NCI-H1092 treated with DMSO at 0.1 percent for 48 hours (cell line): ENCODE measurements around the gene MS4A15.
"Not testable (repeated sequence)": the region's sequence is repeated elsewhere in the genome, so short reads cannot be mapped to it uniquely, and the experiment has no call there.

ENCODE experiments used
- DNase-seq: peaks from one replicate; lab custom pipeline; 2025; lab: John Stamatoyannopoulos, UW

MS4A15 gene, protein sequence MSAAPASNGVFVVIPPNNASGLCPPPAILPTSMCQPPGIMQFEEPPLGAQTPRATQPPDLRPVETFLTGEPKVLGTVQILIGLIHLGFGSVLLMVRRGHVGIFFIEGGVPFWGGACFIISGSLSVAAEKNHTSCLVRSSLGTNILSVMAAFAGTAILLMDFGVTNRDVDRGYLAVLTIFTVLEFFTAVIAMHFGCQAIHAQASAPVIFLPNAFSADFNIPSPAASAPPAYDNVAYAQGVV

DNA sequence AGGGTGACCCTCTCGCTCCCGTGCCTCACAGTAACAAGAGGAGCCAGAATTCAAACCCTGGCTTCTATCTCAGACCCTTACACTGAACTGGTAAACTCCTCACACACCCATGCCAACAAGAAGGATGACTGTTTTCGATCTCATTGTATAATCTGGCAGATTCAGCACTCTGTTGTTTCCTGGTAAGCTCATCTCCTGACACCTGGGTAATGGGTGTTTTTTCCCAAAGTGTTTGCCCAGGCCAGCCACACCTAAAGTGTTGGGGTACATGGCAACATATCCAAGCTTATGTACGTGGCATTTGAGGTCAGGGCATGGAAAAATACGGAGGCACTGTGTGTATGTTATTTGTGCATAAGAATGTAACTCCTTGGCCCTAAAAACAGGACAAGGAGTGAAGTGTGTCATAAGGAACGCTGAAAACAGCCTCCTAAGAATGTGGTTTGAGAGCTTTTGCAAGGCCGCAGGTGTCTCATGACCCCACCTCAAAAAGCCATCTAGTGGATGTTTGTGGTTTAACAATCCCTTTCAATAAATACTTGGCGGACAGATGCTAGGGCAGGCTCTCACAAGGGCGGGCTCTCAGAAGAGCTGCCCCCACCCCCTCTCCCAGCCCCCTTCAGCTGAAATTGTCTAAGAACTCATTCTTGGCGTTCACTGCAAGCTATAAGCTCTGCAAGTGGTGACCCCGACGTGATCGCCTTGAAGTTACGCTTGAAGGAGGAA is at the start of gene MS4A15:
Gene MS4A15, plus strand, starts transcription at position 561 of the 726 bp plus-strand sequence. CDS start 6,867 bp downstream, outside the sequence.
- DNase-seq, result peak; percentile 25

DNA sequence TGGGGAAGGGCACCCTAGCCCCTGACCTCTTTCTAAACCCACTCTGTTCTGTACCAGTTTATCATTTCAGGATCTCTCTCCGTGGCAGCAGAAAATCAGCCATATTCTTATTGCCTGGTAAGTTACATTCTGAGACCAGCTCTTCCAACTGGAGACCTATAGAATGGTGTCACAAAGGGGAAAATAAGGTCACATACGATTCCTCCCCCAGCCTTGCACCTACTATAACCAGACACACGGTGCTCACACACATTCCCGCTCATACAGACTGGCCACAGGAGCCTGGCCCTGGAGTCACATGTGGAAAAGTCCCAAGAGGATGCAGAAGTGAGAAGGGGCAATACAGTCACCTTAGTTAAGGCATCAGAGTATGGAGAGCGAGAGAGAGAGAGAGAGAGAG is 49.7 kb upstream of the MS4A15 start:
- DNase-seq, result no peak

DNA sequence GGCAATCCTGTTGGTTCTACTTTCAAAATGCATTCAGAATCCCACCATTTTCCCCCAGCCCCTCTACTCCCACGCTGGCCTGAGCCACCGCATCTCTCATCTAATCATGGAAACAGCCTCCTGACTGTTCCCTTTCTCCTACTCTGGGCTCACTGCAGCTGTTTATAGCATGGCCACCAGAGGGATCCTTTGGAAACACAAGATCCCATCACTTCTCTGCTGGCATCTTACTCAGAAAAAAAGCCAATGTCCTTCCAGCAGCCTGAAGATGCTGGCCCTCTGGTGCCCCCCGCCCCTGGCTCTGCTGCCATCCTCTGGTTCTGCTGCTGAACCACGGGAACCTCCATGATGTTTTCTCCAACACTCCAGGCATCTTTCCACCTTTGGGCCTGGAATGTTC is 46.2 kb upstream of the MS4A15 start:
- DNase-seq, result no peak

DNA sequence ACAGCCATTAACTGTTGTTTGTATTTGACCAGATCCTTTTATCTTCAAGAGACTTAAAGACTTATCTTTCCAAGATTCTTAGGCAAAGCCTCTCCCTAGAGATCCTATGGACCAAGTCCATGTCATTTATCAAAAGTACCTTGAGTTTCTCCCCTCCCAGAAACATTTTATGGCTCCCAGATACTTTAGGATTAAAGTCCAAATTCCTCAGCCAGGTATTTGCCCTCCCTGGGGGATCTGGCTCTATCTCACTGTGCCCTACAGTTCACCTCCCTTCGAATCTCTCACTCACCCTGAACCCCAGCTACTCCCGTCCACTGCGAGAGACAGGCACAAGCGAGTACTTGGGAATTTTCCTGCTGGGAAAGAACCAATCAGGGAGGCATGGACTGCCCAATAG is 45.4 kb upstream of the MS4A15 start:
- no peak for DNase-seq

DNA sequence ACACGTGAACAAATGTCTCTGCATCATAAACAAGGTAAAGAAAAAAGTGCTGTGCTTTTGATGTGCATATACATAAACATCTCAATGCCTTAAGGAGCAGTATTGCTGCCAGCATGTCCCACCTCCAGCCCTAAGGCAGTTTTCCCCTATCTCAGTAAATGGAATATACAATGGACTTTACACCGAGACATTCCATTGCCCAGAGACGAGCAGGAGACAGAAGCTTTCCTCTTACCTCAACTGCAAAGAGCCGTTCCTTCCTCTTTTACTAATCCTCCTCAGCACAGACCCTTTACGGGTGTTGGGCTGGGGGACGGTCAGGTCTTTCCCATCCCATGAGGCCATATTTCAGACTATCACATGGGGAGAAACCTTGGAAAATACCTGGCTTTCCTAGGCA is 43.2 kb upstream of the MS4A15 start:
- not testable (repeated sequence) for DNase-seq

DNA sequence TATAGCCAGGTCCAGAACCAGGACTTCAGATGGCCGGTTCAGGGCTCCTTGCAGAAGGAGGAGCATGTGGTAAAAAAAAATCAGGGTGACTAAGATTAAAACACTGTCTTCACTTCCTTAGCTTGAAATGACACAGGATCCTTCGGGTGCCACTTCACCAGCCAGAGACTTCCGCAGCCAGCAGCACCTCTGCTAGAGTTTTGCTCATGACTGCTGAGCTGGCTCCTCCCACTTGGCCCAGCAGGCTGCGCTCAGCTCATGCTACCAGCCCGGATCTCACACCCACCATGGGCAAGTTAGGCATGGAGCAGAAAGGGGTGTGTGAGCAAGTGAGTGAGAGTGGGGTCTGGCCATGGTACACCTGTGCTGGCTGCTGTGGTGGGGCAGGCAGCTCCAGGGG is 38.7 kb upstream of the MS4A15 start:
- DNase-seq, result no peak

DNA sequence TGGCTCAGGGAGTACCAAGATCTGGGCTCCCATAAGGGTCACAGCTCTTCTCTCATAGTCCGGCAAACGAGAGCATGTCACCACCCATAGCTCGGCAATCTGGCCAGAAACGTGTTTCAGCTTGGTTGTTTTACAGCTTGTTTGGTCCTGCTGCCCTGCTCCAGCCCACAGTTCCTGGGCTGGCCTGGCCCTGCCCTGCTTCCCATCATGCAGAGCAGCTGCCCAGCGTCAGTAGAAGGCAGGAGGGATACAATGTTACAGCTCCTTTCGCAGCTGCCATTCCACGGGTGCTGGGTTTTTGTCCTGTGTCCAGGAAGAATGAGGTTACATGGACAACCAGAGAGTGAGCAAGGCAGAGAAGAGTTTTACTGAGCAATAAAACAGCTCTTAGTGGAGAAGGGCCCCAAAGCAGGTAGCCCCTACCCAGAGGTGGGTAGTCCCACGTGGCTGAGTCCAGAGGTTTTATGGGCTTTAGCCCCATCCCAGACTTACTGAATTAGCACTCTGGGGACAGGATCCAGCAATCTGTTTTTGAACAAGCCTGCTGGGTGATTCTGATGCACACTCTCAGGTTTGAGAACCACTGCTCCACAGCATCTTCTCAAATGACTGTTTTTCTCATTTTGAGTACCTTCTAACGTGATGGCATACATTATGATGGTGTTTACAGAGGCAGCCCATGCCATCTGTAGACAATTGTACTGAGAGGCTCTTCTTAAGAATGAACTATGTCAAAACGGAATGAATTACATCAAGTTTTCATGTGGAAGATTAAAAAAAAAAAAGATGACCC is 37.9 kb upstream of the MS4A15 start:
- DNase-seq, result no peak

DNA sequence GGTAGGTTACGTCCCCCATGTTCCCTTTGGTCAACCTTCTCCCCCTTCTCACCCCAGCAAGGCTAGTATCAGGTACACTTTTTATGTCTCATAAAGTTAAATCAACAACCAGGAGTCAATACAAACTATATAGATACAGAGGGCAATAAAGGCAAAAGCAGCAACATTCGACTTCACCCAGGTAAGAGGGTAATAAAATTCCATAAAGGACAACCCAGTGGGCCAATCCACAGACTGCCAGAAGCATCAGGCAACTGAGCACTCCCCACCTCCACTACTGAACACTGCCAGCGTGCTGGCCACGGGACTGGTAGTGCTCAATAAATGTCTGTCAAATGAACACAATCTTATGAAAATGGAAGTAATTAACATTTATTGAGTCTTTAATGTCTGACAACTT is 37.3 kb upstream of the MS4A15 start:
- no peak for DNase-seq

DNA sequence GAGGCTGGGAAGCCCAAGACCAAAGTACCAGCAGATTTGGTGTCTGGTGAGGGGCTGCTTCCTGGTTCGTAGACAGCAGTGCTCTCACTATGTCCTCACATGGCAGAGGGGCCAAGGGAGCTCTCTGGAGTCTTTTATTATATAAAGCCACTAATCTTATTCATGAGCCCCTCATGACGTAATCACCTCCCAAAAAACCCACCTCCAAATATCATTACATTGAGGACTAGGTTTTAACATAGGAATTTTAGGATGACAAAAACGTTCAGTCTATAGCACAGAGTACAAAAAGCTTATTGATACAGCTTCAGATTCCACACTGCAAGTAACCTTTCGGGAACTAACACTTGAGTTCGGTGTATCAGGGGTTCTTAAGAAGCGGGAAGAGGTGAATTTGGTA is 36.2 kb upstream of the MS4A15 start:
- DNase-seq, result no peak

DNA sequence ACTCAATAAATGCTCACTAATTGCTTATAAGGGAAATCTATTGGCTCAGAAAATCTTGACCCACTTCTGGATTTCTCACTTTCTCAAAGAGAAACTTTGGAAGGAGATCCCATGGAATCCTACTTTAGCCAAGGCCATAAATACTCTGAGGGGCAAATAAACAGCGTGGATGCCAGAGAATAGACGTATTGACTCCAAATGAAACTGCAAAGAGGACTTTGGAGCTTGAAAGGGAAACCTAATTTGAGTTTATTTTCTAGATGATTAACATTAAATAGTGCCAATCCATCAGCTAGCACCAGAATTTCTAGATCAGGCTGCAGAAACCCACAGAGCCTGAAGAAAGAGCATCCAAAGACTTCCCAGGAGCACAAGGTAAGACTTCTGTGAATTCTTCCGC is 32.2 kb upstream of the MS4A15 start, which contains the start of gene MS4A18:
Gene MS4A18, plus strand, starts transcription at position 301 of the 400 bp plus-strand sequence.
- no peak for DNase-seq

DNA sequence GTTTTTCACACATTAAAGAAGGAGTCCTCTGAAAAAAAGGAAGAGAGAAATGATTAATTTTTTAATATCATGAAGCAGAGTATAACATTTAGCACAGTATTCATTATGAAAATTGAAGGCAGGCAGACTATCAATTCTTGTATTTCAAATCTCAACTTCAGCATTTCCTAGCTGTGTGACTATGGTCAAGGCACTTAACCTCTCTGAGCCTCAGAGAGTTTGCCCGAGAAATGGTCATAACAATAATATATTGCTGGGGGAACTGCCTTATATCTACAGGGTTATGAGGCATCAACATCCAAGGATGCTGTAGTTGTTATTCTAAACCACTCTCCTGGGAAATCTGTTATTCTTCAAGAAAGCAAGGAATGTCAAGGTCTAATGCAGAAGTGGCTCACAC is 31.1 kb upstream of the MS4A15 start:
- DNase-seq, result no peak

DNA sequence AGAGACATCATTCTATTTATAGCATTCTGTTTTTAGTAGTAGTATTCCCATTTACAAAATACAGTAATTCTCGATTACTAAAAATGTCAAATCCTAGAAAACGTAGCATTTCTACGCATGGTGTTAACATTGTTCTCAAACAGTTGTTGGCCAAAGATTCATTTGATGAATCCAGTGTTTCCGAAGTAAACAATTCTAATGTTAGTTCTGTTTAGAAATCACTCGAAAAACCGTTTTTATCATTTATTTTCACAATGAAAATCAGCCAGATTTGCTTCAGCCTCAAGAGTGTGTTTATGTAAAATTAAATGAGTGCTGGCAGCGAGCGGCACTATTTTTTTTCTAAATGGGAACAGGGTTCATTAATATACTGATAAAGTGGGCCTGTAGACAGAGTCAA is 25.1 kb upstream of the MS4A15 start:
- no peak for DNase-seq

DNA sequence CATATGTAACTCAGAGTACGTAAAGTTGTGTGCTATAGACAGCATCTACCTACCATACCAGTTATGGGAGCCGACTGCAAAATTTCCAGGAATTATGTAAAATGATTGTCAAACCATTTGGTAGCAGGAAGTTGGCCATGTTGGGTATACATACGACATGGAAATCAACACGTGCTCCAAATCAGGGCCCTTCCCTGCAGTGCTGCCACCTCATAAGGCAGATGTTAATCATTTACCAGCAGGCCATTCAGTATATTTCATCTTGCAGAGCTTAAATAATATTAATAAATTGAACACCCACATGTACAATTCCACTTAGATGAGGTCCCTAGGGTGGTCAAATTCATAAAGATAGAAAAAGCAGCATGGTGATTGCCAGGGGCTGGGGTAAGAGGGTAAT is 22.4 kb upstream of the MS4A15 start:
- no peak for DNase-seq

DNA sequence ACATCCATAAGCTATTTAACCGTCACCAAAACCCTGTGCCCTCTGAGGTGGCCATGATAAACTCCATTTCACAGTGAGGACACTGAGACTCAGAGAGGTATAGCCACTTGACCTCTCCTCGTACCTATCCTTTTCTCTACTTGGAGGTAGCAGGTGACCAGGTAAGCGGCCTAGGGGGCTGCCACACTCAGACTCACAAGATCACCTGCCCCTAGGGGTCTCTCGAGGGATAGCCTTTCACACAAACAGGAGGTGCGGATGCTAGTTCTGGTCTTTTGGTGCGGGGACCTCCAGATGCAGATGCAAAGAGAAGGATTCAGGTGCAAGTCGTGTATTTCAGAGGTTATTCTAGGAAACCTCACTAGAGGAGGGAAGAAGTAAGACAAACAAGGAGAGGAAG is 17.6 kb upstream of the MS4A15 start:
- no peak for DNase-seq

DNA sequence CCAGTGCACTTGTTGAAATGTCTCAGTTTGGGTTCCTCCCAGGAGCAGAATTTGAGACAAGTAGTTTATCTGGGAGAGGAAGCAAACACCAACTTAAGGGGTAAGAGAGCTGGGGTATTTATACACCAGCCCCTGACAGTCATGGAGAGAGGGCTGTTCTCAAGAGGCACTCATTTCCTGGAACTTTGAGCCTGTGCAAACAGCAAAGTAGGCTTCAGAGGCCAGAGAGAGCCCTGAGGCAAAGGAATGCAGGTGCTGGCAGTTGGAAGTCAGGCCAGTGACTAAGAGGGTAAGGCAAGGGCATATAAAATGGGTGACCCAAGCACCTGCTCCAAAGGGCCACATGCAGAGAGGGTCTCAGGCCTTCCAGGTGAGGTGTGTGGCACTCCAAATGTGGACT is 16.1 kb upstream of the MS4A15 start:
- no peak for DNase-seq

DNA sequence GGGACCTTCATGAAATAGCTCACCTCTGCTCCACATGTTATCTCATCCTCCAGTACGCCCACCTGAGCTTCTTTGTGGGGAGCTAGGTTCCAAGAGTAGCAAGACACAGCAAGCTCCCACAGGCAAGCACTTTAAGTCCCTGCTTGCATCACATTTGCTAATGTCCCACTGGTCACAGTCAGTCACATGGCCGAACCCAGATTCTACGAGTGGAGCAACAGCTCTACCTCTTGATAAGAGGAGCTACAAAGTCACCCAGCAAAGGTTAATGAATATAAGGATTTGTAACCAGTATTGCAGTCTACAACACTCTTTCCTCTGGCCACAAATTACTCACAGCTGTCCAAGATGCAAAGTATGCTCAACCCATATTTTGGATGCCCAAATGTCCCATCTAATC is 15.2 kb upstream of the MS4A15 start:
- DNase-seq, result no peak

DNA sequence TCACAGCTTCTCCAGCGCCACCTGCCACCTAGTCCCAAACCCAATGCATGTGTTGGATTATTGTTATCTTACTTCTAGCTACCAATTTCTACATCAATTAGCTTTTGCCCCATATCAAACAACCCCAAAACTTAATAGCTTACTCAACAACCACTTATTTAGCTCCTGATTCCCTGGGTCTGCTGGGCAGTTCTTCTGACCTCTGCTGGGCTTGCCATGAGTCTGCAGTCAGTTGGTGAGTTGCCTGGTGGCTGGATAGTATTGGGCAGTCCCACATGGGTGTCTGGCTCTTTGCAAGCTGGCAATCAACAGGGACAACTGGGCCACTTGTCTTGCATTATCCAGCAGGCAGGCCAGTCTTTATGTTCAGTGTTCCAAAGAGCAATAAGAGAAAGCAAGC is 13.6 kb upstream of the MS4A15 start:
- DNase-seq, result no peak

DNA sequence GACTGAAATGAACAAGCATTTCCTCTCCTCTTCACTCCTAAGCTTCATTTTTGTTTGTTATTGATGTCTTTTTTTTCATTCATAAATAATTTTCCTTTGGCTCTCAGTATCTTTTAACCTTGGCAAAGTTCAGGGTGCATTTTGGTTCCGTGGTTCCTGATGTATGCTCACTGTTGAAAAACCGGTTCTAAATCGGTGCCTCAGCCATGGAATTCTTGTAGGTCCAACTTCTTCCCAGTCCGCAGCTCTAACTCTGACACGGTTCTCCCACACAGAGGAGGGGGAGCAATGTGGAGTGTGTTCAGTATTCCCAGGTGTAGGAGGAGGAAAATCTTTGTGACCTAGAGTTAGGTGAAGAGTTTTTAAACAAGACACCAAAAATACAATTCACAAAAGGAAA is 12.6 kb upstream of the MS4A15 start:
- no peak for DNase-seq

DNA sequence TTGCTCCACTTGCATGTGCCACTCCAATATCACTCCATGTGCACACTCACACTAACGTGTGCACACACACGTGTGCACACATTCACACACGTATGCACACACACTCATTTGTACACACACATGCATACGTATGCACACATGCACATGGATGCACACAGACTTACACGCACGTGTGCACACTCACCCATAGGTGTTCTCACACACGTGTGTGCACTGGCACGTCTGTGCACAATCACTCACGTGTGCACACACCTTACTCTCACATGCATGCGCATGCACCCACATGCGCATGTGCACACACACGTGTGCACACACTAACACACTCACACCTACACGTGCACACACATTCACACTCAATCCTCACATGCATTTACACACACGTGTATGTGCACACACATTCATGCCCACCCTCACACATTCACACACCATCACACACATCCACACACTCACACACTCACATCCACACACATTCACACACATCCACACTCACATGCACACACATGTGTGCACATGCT is 9.3 kb upstream of the MS4A15 start:
- DNase-seq, result no peak

DNA sequence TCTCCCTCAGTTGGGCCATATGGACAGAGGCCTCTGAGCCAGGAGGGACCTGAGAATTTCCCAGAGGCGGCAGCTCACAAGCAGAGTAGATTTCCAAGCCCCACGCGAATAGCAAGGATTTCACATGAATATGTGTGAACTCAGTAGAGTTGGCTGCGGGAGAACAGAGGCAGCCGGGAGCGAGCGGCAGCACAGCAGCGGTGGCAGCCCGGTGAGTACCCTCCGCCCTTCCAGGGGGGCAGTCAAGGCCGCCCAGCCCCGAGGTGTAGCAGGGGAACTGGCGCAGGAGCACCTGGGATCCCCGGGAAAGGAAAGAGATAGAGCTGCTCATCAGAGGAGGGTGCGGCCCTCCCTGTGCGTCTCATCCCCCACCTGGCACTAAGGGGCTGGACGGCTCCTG is 8.4 kb upstream of the MS4A15 start:
- DNase-seq, result no peak

DNA sequence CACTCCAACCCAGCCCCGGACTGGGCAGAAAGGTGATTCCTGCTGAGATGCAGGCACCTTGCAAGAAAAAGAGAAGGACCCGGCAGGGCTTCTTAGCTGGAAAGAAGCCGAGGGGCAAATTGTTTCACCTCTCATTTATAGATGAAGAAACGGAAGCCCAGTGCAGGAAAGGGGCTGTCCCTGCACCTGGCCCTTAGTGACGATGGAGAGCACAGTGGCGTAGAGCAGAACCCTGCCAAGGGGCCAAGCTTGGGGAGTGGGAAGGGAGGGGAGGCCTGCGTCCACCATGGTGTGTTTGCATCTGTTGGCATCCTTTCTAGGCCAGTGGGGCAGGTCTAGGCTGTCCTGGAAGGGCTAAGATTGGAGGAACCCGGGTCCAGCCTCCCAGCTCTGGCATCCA is 7.8 kb upstream of the MS4A15 start:
- no peak for DNase-seq

DNA sequence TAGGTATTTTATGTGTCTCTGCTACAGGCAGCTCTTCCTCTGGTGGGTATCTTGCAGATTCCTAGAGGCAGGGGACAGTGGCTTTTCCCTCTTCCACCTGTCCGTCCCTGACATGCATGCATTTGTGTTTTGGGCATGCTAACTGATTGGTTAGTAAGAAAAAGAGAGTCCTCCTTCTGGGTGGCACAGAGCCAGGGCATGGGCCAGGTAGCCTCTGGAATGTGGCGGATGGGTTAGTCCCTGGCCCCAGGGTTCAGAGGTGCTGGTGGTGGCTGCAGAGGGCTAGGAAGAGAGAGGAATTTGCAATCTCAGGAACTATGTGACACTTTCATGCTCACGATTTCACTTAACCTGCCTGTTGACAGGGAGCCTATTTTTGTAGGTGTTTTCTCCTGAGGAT is 5.8 kb upstream of the MS4A15 start:
- no peak for DNase-seq

DNA sequence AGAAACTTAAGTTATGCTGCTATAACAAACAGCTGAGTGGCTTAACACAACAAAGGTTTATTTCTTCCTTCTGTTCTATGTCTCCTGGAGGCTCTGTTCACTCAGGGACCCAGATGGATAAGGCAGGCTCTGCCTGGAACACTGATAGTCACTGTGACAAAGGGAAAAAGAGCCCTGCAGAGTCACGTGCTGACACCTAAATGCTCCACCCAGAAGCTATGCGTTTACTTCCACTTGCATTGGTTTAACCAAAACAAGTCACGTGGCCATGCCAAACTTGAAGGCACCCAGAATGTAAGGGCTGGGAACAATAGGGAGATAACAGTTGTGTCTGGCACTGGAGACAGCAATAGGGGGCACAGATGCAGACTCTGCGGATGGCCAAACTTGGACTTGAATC is 3.4 kb upstream of the MS4A15 start:
- no peak for DNase-seq
